GM23338 (cell line): ENCODE data around the gene SORCS2. TPM values are rescaled to one million over a fixed set of nuclear protein-coding genes. Genes with fewer than 3 reads are reported as not detected.

ENCODE experiments used
- ATAC-seq: fragments of 200-7000 bp; cut with Tn5 transposase; 3 replicates; pipeline ENCODE4 v1.9.1; 2020
- DNase-seq: peaks from one replicate; pipeline ENCODE4 v3.0.0-alpha.2; 2015; ENCODE audit warnings: low spot score
- H2AFZ ChIP-seq: fragments of 200-600 bp; sonication (generic); 2 replicates; pipeline ENCODE4 v1.8.0; 2016; ENCODE audit warnings: antibody characterized with exemption, mild to moderate bottlenecking, moderate library complexity
- H3F3A ChIP-seq: fragments of 200-600 bp; sonication (generic); replicated peaks from 2 replicates; pipeline ENCODE4 v1.8.0; 2017; ENCODE audit warnings: antibody characterized with exemption, mixed run types, low read depth
- H3K27ac ChIP-seq: fragments of 200-600 bp; sonication (generic); 2 replicates; pipeline ENCODE4 v1.6.1; 2016; ENCODE audit warnings: low read depth
- H3K27me3 ChIP-seq: fragments of 200-600 bp; sonication (generic); 2 replicates; pipeline ENCODE4 v1.8.0; 2016; ENCODE audit warnings: mild to moderate bottlenecking, mixed run types, moderate library complexity; ENCODE audit not compliant: insufficient read depth
- H3K36me3 ChIP-seq: fragments of 200-600 bp; sonication (generic); 2 replicates; pipeline ENCODE4 v1.8.0; 2016; ENCODE audit warnings: mild to moderate bottlenecking; ENCODE audit not compliant: insufficient read depth
- H3K4me1 ChIP-seq: fragments of 200-600 bp; sonication (generic); 2 replicates; pipeline ENCODE4 v1.8.0; 2016; ENCODE audit warnings: mild to moderate bottlenecking, moderate library complexity; ENCODE audit not compliant: insufficient read depth
- H3K4me2 ChIP-seq: fragments of 200-600 bp; sonication (generic); 2 replicates; pipeline ENCODE4 v1.7.1; 2017; ENCODE audit warnings: mixed run types
- H3K4me3 ChIP-seq: fragments of 200-600 bp; sonication (generic); 2 replicates; pipeline ENCODE4 v1.6.1; 2016; ENCODE audit warnings: mixed run types
- H3K79me2 ChIP-seq: fragments of 200-600 bp; sonication (generic); replicated peaks from 2 replicates; pipeline ENCODE4 v1.8.0; 2017; ENCODE audit warnings: mild to moderate bottlenecking; ENCODE audit not compliant: insufficient read depth
- H3K9me2 ChIP-seq: fragments of 200-600 bp; sonication (generic); 2 replicates; pipeline ENCODE4 v1.8.0; 2017; ENCODE audit not compliant: insufficient read depth
- H4K20me1 ChIP-seq: fragments of 200-600 bp; sonication (generic); replicated peaks from 2 replicates; pipeline ENCODE4 v1.8.0; 2017; ENCODE audit warnings: mild to moderate bottlenecking; ENCODE audit not compliant: insufficient read depth
- H3K27ac Mint-ChIP-seq: 2 replicates; pipeline ENCODE4 v1.8.0; 2020; ENCODE audit warnings: inconsistent platforms, mild to moderate bottlenecking, moderate library complexity, mixed read lengths
- H3K27me3 Mint-ChIP-seq: 3 replicates; pipeline ENCODE4 v1.8.0; 2022; ENCODE audit warnings: low read depth, mild to moderate bottlenecking, moderate library complexity, mixed read lengths, inconsistent platforms; ENCODE audit not compliant: insufficient read depth, poor library complexity
- H3K36me3 Mint-ChIP-seq: 3 replicates; pipeline ENCODE4 v1.8.0; 2021; ENCODE audit warnings: low read depth, mild to moderate bottlenecking, inconsistent platforms, moderate library complexity, mixed read lengths
- H3K4me1 Mint-ChIP-seq: 3 replicates; pipeline ENCODE4 v1.8.0; 2020; ENCODE audit warnings: mild to moderate bottlenecking, inconsistent platforms, mixed read lengths
- H3K4me3 Mint-ChIP-seq: 3 replicates; pipeline ENCODE4 v1.8.0; 2021; ENCODE audit warnings: moderate library complexity, mild to moderate bottlenecking, inconsistent platforms, mixed read lengths
- H3K9me3 Mint-ChIP-seq: 3 replicates; pipeline ENCODE4 v1.8.0; 2020; ENCODE audit warnings: moderate library complexity, mild to moderate bottlenecking, inconsistent platforms, mixed read lengths
- CREB1 ChIP-seq: fragments of 250-450 bp; sonication (Bioruptor Pico); IDR thresholded peaks from 2 replicates; pipeline ENCODE4 v1.5.0; 2020; ENCODE audit warnings: low read depth, mild to moderate bottlenecking, moderate library complexity
- JUNB ChIP-seq: IDR thresholded peaks from one replicate; pipeline ENCODE4 v1.6.1; 2016; ENCODE audit warnings: antibody characterized with exemption; ENCODE audit not compliant: unreplicated experiment
- NANOG ChIP-seq: IDR thresholded peaks from 2 replicates; pipeline ENCODE4 v1.6.1; 2016; ENCODE audit warnings: antibody characterized with exemption, borderline replicate concordance
- POLR2AphosphoS5 ChIP-seq: IDR thresholded peaks from 2 replicates; pipeline ENCODE4 v1.6.1; 2016; ENCODE audit warnings: antibody characterized with exemption, low read depth
- ZNF114 ChIP-seq: fragments of 250-450 bp; sonication (Bioruptor Pico); IDR thresholded peaks from 2 replicates; pipeline ENCODE4 v1.5.0; 2020; ENCODE audit warnings: mild to moderate bottlenecking, moderate library complexity
- polyA plus RNA-seq: library from polyadenylated mRNA; unstranded; fragments of >200 nt; fragmentation: Nextera tagmentation; extraction: Ambion mirVana; gene quantifications from 2 replicates; pipeline ENCODE4 v1.2.1, GENCODE V29; 2016
- total RNA-seq: library from RNA; depleted of rRNA; stranded (reverse); fragments of >200 nt; shearing (Covaris generic); gene quantifications from 2 replicates; pipeline ENCODE4 v1.2.3, GENCODE V29; 2014
- TF ChIP-seq, protein P1 (sequence below), 2 experiments: fragments of 200-600 bp in 1 of 2; sonication (generic) in 1 of 2; conservative IDR thresholded peaks; 2 replicates each; pipeline versions ENCODE4 v1.5.1 to v1.6.1; 2016 to 2017; ENCODE audit warnings: antibody characterized with exemption in 2 of 2, low read depth in 2 of 2, mild to moderate bottlenecking in 2 of 2, moderate library complexity in 1 of 2
- TF ChIP-seq, protein P2 (sequence below): IDR thresholded peaks from 2 replicates; pipeline ENCODE4 v1.6.1; 2016; ENCODE audit warnings: antibody characterized with exemption
- TF ChIP-seq, protein P3 (sequence below): fragments of 250-450 bp; sonication (Bioruptor Pico); IDR thresholded peaks from 2 replicates; pipeline ENCODE4 v1.5.0; 2020; ENCODE audit warnings: mild to moderate bottlenecking, moderate library complexity

The SORCS2 gene
- total and polyA plus RNA-seq, 2 experiments from 2014 or later = 0.47 to 2.4 TPM

DNA sequence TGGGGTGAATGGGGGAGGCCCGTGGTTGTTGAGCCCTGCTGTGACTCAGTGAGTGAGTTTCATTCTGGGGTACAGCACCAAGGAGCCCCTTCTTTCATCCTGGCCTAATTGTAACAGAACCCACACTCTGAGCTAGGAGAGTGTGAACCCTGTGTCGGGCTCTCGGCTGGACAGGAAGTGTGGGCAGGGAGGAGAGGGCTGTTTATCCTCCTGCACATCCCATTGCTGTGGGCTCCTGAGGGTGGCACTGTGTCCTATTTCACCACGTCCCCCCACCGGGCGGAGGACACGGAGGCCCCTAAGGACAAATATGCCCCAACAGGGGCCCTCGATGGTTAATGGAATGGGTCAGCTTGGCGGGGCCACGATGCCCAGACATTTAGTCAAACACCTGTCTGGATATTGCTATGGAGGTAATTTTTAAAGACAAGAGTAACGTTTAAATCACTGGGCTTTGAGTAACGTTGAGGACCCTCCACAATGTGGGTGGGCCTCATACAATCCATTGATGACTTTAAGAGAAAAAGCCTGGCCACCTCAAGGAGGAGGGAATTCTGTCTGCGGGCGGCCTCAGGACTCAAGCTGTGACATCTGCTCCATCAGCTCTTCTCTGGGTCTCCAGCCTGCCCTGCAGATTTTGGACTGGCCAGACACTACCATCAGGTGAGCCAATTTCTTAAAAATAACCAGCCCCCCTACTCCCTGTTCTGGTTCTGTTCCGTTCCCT, 46.1 kb upstream of the SORCS2 start:
- TF ChIP-seq JUNB (no peak), NANOG (no peak), ZNF114 (CRISPR knock-in tag) (no peak), POLR2AphosphoS5 (no peak), CREB1 (CRISPR knock-in tag) (no peak)
- TF ChIP-seq, protein P1, sequence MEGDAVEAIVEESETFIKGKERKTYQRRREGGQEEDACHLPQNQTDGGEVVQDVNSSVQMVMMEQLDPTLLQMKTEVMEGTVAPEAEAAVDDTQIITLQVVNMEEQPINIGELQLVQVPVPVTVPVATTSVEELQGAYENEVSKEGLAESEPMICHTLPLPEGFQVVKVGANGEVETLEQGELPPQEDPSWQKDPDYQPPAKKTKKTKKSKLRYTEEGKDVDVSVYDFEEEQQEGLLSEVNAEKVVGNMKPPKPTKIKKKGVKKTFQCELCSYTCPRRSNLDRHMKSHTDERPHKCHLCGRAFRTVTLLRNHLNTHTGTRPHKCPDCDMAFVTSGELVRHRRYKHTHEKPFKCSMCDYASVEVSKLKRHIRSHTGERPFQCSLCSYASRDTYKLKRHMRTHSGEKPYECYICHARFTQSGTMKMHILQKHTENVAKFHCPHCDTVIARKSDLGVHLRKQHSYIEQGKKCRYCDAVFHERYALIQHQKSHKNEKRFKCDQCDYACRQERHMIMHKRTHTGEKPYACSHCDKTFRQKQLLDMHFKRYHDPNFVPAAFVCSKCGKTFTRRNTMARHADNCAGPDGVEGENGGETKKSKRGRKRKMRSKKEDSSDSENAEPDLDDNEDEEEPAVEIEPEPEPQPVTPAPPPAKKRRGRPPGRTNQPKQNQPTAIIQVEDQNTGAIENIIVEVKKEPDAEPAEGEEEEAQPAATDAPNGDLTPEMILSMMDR (conservative IDR thresholded peaks at IDR 0.05; ENCODE audit: low read depth in 2 of 2) = no peak
- TF ChIP-seq, protein P2, sequence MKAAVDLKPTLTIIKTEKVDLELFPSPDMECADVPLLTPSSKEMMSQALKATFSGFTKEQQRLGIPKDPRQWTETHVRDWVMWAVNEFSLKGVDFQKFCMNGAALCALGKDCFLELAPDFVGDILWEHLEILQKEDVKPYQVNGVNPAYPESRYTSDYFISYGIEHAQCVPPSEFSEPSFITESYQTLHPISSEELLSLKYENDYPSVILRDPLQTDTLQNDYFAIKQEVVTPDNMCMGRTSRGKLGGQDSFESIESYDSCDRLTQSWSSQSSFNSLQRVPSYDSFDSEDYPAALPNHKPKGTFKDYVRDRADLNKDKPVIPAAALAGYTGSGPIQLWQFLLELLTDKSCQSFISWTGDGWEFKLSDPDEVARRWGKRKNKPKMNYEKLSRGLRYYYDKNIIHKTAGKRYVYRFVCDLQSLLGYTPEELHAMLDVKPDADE = no peak
- TF ChIP-seq, protein P3, sequence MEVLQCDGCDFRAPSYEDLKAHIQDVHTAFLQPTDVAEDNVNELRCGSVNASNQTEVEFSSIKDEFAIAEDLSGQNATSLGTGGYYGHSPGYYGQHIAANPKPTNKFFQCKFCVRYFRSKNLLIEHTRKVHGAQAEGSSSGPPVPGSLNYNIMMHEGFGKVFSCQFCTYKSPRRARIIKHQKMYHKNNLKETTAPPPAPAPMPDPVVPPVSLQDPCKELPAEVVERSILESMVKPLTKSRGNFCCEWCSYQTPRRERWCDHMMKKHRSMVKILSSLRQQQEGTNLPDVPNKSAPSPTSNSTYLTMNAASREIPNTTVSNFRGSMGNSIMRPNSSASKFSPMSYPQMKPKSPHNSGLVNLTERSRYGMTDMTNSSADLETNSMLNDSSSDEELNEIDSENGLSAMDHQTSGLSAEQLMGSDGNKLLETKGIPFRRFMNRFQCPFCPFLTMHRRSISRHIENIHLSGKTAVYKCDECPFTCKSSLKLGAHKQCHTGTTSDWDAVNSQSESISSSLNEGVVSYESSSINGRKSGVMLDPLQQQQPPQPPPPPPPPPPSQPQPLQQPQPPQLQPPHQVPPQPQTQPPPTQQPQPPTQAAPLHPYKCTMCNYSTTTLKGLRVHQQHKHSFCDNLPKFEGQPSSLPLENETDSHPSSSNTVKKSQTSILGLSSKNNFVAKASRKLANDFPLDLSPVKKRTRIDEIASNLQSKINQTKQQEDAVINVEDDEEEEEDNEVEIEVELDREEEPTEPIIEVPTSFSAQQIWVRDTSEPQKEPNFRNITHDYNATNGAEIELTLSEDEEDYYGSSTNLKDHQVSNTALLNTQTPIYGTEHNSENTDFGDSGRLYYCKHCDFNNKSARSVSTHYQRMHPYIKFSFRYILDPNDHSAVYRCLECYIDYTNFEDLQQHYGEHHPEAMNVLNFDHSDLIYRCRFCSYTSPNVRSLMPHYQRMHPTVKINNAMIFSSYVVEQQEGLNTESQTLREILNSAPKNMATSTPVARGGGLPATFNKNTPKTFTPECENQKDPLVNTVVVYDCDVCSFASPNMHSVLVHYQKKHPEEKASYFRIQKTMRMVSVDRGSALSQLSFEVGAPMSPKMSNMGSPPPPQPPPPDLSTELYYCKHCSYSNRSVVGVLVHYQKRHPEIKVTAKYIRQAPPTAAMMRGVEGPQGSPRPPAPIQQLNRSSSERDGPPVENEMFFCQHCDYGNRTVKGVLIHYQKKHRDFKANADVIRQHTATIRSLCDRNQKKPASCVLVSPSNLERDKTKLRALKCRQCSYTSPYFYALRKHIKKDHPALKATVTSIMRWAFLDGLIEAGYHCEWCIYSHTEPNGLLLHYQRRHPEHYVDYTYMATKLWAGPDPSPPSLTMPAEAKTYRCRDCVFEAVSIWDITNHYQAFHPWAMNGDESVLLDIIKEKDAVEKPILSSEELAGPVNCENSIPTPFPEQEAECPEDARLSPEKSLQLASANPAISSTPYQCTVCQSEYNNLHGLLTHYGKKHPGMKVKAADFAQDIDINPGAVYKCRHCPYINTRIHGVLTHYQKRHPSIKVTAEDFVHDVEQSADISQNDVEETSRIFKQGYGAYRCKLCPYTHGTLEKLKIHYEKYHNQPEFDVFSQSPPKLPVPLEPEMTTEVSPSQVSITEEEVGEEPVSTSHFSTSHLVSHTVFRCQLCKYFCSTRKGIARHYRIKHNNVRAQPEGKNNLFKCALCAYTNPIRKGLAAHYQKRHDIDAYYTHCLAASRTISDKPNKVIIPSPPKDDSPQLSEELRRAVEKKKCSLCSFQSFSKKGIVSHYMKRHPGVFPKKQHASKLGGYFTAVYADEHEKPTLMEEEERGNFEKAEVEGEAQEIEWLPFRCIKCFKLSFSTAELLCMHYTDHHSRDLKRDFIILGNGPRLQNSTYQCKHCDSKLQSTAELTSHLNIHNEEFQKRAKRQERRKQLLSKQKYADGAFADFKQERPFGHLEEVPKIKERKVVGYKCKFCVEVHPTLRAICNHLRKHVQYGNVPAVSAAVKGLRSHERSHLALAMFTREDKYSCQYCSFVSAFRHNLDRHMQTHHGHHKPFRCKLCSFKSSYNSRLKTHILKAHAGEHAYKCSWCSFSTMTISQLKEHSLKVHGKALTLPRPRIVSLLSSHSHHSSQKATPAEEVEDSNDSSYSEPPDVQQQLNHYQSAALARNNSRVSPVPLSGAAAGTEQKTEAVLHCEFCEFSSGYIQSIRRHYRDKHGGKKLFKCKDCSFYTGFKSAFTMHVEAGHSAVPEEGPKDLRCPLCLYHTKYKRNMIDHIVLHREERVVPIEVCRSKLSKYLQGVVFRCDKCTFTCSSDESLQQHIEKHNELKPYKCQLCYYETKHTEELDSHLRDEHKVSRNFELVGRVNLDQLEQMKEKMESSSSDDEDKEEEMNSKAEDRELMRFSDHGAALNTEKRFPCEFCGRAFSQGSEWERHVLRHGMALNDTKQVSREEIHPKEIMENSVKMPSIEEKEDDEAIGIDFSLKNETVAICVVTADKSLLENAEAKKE = no peak
- Mint-ChIP-seq H3K4me1 (no peaks in the 10 kb centered on the region), H3K27me3 (peaks cover 11% of the 10 kb centered on the region), H3K27ac (no peak overlapping the region), H3K4me3 (no peak overlapping the region), H3K36me3 (no peaks in the 10 kb centered on the region), H3K9me3 (no peaks in the 10 kb centered on the region)
- Histone ChIP-seq H3K9me2 (no peaks in the 10 kb centered on the region), H3K36me3 (no peaks in the 10 kb centered on the region), H3K79me2 (no peaks in the 10 kb centered on the region), H3F3A (no peaks in the 10 kb centered on the region), H3K27me3 (no peaks in the 10 kb centered on the region), H3K4me1 (no peaks in the 10 kb centered on the region), H2AFZ (no peak overlapping the region), H3K27ac (no peak overlapping the region), H3K4me3 (no peak overlapping the region), H3K4me2 (no peak overlapping the region), H4K20me1 (no peaks in the 10 kb centered on the region)
- no peak for ATAC-seq
- no peak for DNase-seq
